HEK293T (cell line): ENCODE data around the gene HOXD10.

Source experiments
- CTCF ChIA-PET: fragments of 350-600 bp; formaldehyde crosslinking; extraction: SDS; loops from one replicate; lab custom pipeline; 2021; ENCODE audit warnings: antibody characterized with exemption, inconsistent platforms; lab: Yijun Ruan, JAX
- POLR2A ChIA-PET: fragments of 350-600 bp; formaldehyde crosslinking; extraction: SDS; loops from one replicate; lab custom pipeline; 2020; ENCODE audit warnings: antibody characterized with exemption, inconsistent platforms; lab: Yijun Ruan, JAX
- DNase-seq: peaks from one replicate; pipeline ENCODE4 v3.0.0; 2012; ENCODE audit warnings: mixed read lengths; ENCODE audit errors: extremely low spot score
- ARNT ChIP-seq: fragments of 450-650 bp; IDR thresholded peaks from 2 replicates; pipeline ENCODE4 v1.6.1; 2017; ENCODE audit warnings: mild to moderate bottlenecking
- BHLHE40 ChIP-seq: fragments of 450-650 bp; IDR thresholded peaks from 2 replicates; pipeline ENCODE4 v1.6.1; 2016; ENCODE audit warnings: mild to moderate bottlenecking, moderate library complexity, borderline replicate concordance
- CTBP1 ChIP-seq: fragments of 450-650 bp; IDR thresholded peaks from 2 replicates; pipeline ENCODE4 v1.6.1; 2016; ENCODE audit warnings: borderline replicate concordance
- ELF4 ChIP-seq: fragments of 450-650 bp; IDR thresholded peaks from 2 replicates; pipeline ENCODE4 v1.6.1; 2017; ENCODE audit warnings: antibody characterized with exemption
- FOXA1 ChIP-seq: fragments of 450-650 bp; IDR thresholded peaks from 2 replicates; pipeline ENCODE4 v1.6.1; 2016; ENCODE audit warnings: mild to moderate bottlenecking
- FOXK2 ChIP-seq: fragments of 450-650 bp; IDR thresholded peaks from 2 replicates; pipeline ENCODE4 v1.6.1; 2016; ENCODE audit warnings: mild to moderate bottlenecking
- FOXM1 ChIP-seq: fragments of 450-650 bp; IDR thresholded peaks from 2 replicates; pipeline ENCODE4 v1.6.1; 2017; ENCODE audit warnings: mild to moderate bottlenecking, borderline replicate concordance
- HDGF ChIP-seq: fragments of 450-650 bp; IDR thresholded peaks from 2 replicates; pipeline ENCODE4 v1.6.1; 2017; ENCODE audit warnings: antibody characterized with exemption, borderline replicate concordance
- L3MBTL2 ChIP-seq: fragments of 450-650 bp; conservative IDR thresholded peaks from 2 replicates; pipeline ENCODE4 v1.6.1; 2016; ENCODE audit warnings: mild to moderate bottlenecking
- LEF1 ChIP-seq: fragments of 450-650 bp; IDR thresholded peaks from 2 replicates; pipeline ENCODE4 v1.6.1; 2017; ENCODE audit warnings: mild to moderate bottlenecking, borderline replicate concordance
- NFRKB ChIP-seq: fragments of 450-650 bp; IDR thresholded peaks from 2 replicates; pipeline ENCODE4 v1.6.1; 2016; ENCODE audit warnings: mild to moderate bottlenecking, moderate library complexity
- PKNOX1 ChIP-seq: fragments of 450-650 bp; IDR thresholded peaks from 2 replicates; pipeline ENCODE4 v1.6.1; 2016
- SP1 ChIP-seq: fragments of 450-650 bp; IDR thresholded peaks from 2 replicates; pipeline ENCODE4 v1.6.1; 2017
- SUZ12 ChIP-seq: fragments of 450-650 bp; IDR thresholded peaks from 2 replicates; pipeline ENCODE4 v1.6.1; 2016; ENCODE audit warnings: mild to moderate bottlenecking
- TARDBP ChIP-seq: fragments of 450-650 bp; IDR thresholded peaks from 2 replicates; pipeline ENCODE4 v1.6.1; 2016
- ZNF384 ChIP-seq: fragments of 450-650 bp; IDR thresholded peaks from 2 replicates; pipeline ENCODE4 v1.6.1; 2016

The HOXD10 gene

GRCh38 chr2:176156807-176157498, 40.4 kb downstream of the HOXD10 start, which contains the start of gene HOXD3:
Gene HOXD3, plus strand, starts transcription at chr2:176157307. Its CDS starts 11,808 bp downstream, at chr2:176169115.
- ChIA-PET POLR2A (interaction anchor here (1.0 to 1.1 kb wide), 2 partner anchors 11 to 16 kb away, joined by 4 to 5 read pairs; no protein-coding TSS in a partner anchor), CTCF (interaction anchor here (2.4 kb wide), 1 partner anchor 16 kb away, joined by 9 read pairs; no protein-coding TSS in a partner anchor)
- no peak for TF ChIP-seq FOXK2
- TF ChIP-seq FOXM1: no peak
- no peak for TF ChIP-seq ELF4
- TF ChIP-seq NFRKB: no peak
- no peak for TF ChIP-seq CTBP1
- no peak for TF ChIP-seq SP1
- no peak for TF ChIP-seq HDGF
- no peak for TF ChIP-seq ZNF384
- TF ChIP-seq PKNOX1: no peak
- no peak for TF ChIP-seq LEF1
- TF ChIP-seq L3MBTL2: no peak
- TF ChIP-seq ARNT: no peak
- TF ChIP-seq FOXA1: no peak
- TF ChIP-seq TARDBP: no peak
- TF ChIP-seq BHLHE40: no peak
- no peak for TF ChIP-seq SUZ12
- DNase-seq: no peak

- CTCF ChIA-PET: interaction anchor here (0.6 to 0.8 kb wide), 2 partner anchors 298 to 657 kb away, joined by 3 read pairs; no protein-coding TSS in a partner anchor
- POLR2A ChIA-PET: interaction anchor here (0.6 to 1.7 kb wide), 7 partner anchors 11 to 397 kb away, joined by 3 to 7 read pairs (median 4); no protein-coding TSS in a partner anchor
- peak; percentile 79 for DNase-seq
- TF ChIP-seq CTBP1 (peak; percentile 75), PKNOX1 (peak; percentile 83), L3MBTL2 (peak; percentile 95), HDGF (no peak), ARNT (peak; percentile 97)
Measured at GRCh38 chr2:176157499-176158185, 41.1 kb downstream of the HOXD10 start.

- POLR2A ChIA-PET: interaction anchor here (0.6 to 1.7 kb wide), 7 partner anchors 11 to 396 kb away, joined by 3 to 7 read pairs (median 4); partner anchors contain the start of gene MTX2
- TF ChIP-seq PKNOX1 (no peak), ELF4 (no peak), SUZ12 (no peak), LEF1 (no peak), FOXM1 (no peak), ZNF384 (no peak), ARNT (no peak), L3MBTL2 (no peak), TARDBP (no peak), FOXA1 (no peak), BHLHE40 (no peak), SP1 (no peak)
- peak; percentile 75 for DNase-seq
- CTCF ChIA-PET: interaction anchor here (0.6 to 0.8 kb wide), 2 partner anchors 297 to 656 kb away, joined by 3 read pairs; no protein-coding TSS in a partner anchor
Measured at GRCh38 chr2:176158186-176158591, 41.6 kb downstream of the HOXD10 start.

- DNase-seq: peak; percentile 66
- TF ChIP-seq ZNF384 (no peak), FOXK2 (no peak), FOXM1 (0 out of 2 replicates have a peak, but pooled peaks have one; percentile 47), PKNOX1 (peak; percentile 94), ARNT (peak; percentile 73; the same call in 1 of the 2 replicates), ELF4 (no peak), FOXA1 (no peak), BHLHE40 (no peak), SP1 (no peak), L3MBTL2 (no peak), CTBP1 (peak; percentile 79; the same call in 1 of the 2 replicates)
- CTCF ChIA-PET: interaction anchor here (0.8 kb wide), 1 partner anchor 296 kb away, joined by 3 read pairs; no protein-coding TSS in a partner anchor
- POLR2A ChIA-PET: interaction anchor here (1.0 to 1.7 kb wide), 3 partner anchors 15 to 110 kb away, joined by 4 to 7 read pairs (median 6); partner anchors contain the start of gene MTX2
Measured at GRCh38 chr2:176158855-176159662, 42.5 kb downstream of the HOXD10 start.
